ENCODE measurements around the gene OIT3. TPM values are rescaled to one million over a fixed set of nuclear protein-coding genes. Genes with fewer than 3 reads are reported as not detected.
A peak's percentile ranks its signal among the peaks of the same experiment; 100 is the strongest.

Gene OIT3
- polyA plus RNA-seq (ENCODE audit: insufficient read length in 4 of 4), result 1 to 10 TPM; 2.0 to 3.9 (median 2.8) TPM

DNA sequence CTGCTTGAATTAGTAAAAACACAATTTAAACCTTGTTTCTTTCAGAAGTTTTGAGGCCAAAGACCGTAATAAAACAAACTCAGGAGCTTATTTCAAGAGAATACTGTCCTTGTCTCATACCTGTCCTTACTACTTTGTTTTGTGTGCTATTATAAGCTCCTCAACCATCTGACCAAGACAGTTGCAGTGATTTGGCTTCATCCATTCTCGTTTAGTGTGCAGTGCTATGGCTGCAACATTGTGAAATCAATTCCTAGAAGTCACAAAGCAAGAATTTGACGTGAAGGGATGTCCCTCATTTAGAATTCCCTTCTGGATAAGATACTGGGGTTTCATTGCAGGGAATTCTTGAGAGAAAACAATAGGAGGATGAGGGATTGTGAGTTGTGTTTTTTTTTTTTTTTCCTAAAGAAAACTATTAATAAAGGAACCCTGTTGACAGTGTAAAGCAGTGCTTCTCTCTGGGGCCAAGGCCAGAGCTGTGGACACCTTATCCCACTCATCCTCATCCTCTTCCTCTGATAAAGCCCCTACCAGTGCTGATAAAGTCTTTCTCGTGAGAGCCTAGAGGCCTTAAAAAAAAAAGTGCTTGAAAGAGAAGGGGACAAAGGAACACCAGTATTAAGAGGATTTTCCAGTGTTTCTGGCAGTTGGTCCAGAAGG lies at the start of gene OIT3:
OIT3 (plus strand) TSS at position 604 of the 663 bp plus-strand sequence. CDS start 60 bp downstream, outside the sequence.
- no peak for DNase-seq (ENCODE audit: low read depth in 4 of 4, low spot score in 2 of 4)

DNA sequence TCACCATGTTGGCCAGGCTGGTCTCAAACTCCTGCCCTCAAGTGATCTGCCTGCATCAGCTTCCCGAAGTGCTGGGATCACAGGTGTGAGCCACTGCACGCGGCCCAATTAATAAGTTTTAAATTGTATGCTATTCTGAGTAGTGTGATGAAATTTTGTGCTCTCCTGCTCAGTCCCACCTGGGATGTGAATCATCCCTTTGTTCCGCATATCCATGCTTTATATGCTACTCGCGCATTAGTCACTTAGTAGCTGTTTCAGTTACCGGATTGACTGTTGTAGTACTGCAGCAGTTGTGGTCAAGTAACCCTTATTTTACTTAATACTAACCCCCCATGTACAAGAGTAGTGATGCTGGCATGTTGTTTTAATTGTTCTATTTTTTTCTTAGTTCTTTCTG lies 47.3 kb upstream of the OIT3 start:
- DNase-seq (ENCODE audit: low read depth in 4 of 4, low spot score in 2 of 4), result no peak

DNA sequence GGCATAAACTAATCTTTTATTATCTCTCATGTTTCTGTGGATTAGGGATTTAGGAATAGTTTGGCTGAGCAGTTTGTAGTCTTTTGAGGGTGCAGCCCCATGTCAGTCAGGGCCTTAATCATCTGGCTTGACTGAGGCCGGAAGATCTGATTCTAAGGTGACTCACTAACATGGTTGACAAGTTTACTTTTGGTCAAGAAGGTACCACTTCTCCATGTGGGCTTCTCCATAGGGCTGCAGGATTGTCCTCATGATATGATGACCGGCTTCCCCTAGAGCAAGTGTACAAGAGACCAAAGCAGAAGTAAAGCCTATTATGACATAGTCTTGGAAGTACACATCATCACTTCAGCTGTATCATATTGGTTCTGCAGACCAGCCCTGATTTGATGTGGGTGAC lies 45.9 kb upstream of the OIT3 start:
- no peak for DNase-seq (ENCODE audit: low read depth in 4 of 4, low spot score in 2 of 4)

DNA sequence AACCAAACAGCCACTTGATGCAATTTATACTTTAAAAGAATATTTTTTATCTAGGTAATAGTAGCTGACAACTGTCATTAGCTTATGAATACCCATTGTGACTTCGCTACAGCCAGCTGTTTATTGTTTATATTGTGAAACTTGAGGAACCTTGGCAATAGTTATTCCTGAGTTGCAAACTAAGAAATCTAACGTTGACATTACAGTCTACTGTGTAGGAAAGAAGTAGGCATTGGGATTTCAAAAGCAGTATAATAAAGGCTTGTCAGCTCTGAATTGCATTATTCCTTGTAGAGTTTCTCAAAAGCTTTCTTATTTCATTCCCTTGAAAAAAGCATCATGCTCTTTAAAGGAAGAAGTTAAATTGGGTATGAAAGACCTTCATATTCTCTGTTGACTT lies 42.7 kb upstream of the OIT3 start:
- DNase-seq (ENCODE audit: low read depth in 4 of 4, low spot score in 2 of 4), result no peak

DNA sequence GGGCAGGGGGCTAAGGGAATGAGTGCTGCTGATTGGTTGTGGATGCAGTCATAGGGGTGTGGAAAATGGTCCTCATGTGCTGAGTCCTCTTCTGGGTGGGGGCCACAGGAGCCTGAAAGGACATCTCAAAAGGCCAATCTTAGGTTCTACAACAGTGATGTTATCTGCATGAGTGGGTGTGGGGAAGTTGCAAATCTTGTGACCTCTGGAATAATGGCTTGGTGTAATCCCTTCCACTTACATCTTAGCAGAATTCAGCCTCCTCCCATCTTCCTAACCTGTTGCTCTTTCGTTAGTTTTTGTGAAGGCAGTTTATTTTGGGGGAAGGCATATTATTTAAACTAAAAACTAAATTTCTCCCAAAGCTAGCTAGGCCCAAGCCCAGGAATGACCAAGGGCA lies 42.0 kb upstream of the OIT3 start:
- DNase-seq (ENCODE audit: low read depth in 4 of 4, low spot score in 2 of 4), result no peak

DNA sequence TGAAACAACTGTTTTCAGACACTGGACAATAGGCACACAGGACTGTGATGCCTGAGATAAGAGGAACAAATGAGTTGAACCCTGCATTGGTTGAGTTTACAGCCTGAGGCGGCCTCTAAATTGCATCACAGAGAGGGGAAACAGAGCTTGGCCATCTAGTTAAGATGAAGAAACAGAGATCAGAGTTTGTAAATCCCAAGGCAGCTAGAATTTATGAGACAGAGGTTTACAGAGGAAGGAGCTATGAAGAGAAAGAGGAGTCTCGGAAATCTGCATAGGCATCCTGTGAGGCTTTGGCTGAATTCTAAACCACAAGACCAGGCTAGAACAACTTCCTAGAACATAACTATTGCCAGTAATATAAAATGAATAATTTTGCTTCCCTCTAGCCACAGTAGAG lies 41.0 kb upstream of the OIT3 start:
- DNase-seq (ENCODE audit: low read depth in 4 of 4, low spot score in 2 of 4), result no peak

DNA sequence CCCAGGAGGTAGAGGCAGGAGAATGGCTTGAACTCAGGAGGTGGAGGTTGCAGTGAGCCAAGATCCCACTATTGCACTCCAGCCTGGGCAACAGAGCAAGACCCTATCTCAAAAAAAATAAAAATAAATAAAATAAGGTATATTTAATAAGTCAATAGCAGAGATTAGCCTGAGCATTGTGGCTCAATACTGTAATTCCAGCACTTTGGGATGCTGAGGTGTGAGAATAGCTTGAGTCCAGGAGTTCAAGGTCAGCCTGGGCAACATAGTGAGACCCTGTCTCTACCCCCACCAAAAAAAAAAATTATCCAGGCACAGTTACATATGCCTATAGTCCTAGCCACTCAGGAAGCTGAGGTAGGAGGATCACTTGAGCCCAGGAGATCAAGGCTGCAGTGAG lies 38.4 kb upstream of the OIT3 start:
- no peak for DNase-seq (ENCODE audit: low read depth in 4 of 4, low spot score in 2 of 4)

DNA sequence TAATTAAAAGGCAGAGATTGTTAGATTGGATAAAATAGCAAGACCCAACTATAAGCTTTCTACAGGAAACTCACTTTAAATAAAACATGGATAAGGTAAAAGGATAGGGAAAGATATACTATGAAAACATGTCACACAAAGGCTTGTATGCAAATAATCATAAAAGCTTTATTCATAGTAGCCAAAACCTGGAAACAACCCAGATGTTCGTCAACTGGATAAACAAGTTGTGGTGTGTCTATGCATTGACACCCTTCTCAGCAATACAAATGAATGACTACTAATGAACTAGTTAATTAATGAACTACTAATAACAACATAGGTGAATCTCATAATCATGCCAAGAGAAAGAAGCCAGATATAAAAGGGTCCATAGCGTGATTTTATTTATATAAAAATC lies 37.7 kb upstream of the OIT3 start:
- no peak for DNase-seq (ENCODE audit: low read depth in 4 of 4, low spot score in 2 of 4)

DNA sequence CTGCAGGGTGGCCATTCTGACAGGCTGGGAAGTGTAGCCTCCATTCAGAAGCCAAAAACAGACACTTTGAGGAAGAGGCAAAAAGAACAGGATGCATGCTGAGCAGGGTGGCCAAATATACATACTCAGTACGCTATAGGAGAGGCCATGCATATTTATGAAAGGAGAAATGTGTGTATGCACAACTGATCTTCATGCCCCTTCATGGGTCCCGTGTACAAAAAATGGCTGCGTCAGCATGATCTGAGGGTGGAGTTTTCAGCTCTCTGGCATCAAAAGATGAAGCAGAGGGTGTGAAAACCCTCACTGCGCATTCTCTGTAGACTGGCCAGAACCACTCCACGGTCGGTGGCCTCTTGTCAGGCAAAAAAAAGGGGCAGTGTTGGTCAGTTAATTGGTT lies 35.5 kb upstream of the OIT3 start:
- DNase-seq (ENCODE audit: low read depth in 4 of 4, low spot score in 2 of 4), result no peak

DNA sequence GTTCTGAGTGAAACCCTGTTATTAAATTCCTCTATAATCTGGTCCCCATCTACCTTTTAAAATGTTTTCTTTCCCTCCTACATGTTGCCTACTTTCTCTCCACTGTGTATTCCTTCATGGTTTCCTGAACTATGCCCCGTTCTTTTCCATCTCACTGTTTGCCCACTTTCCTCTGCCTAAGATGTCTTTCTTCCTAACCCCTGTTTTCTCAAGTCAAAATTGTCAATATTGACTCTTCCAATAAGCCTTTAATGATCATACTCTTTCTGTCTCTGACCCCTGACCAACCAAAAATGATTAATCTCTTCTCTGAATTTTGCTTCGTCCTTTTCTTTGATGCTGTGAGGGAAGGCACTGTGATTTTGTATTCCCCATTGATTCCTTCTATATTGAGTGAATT lies 30.6 kb upstream of the OIT3 start:
- DNase-seq (ENCODE audit: low read depth in 4 of 4, low spot score in 2 of 4), result no peak

DNA sequence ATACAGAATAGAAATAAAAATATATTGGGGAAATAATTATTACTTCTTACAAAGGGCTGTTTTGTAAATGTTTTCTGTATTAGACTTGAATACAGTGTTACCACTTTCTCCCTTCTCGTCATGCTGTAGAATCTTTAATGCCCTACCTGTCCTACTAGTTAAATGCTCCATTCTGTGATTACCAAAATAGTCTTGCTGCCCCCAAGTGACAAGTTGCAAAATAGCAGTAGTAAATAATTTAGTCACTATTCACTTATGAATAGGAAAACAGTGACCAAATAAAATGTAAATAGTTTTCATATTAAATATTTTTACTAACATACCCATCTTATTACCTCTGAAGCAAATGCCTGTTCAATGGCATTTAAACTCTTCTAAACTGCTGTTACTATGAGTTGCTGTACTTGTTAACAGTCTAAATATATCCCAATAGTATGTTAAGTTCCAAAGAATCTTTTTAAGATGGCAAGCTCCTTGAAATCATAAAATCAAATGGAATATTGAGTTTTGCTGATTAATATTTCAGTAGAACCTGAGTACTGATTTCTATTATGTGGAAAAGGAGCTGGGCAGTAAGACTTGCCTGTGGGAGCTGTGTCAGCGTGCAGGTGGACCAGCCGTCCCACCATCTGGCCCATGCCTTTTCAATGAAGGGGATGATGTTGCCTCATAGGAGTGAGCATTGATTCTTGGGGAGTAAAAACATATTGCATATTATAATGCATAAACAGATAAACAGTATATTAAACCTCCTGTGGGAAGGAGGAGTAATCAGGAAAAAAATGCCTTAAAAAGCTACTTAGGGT lies 18.1 kb upstream of the OIT3 start:
- peak in 2 of 4 donors; percentile 4 to 12 for DNase-seq (ENCODE audit: low read depth in 4 of 4, low spot score in 2 of 4)

DNA sequence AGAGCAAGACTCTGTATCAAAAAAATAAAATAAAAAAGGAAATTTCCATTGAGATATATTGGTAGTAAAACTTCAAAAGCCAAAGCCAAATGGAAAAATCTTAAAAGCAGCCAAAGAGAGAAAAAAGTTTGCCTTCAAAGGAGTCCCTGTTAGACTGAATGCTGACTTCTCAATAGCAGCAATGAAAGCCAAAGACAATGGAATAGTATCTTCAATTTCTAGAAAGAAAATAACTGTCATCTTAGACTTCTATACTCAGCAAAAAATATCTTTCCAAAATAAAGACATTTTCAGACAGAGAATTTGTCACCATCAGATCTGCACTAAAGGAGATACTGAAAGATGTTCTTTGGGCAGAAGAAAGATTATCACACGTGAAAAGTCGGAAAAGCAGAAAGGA lies 14.3 kb upstream of the OIT3 start:
- DNase-seq (ENCODE audit: low read depth in 4 of 4, low spot score in 2 of 4), result no peak

DNA sequence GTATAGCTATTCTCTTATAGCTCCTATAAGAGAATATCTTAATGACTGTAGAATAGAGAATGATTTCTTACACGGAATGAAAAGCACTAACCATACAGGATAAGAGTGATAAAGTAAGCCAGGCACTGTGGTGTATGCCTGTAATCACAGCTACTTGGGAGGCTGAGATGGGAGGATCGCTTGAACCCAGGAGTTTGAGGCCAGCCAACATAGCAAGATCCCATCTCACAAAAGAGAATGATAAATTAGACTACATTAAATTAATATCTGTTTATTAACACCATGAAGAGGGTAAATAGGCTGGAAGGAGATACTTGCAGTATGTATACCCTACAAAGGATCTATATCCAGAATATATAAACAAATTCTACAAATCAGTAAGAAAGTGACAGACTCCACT lies 12.2 kb upstream of the OIT3 start:
- DNase-seq (ENCODE audit: low read depth in 4 of 4, low spot score in 2 of 4), result no peak

DNA sequence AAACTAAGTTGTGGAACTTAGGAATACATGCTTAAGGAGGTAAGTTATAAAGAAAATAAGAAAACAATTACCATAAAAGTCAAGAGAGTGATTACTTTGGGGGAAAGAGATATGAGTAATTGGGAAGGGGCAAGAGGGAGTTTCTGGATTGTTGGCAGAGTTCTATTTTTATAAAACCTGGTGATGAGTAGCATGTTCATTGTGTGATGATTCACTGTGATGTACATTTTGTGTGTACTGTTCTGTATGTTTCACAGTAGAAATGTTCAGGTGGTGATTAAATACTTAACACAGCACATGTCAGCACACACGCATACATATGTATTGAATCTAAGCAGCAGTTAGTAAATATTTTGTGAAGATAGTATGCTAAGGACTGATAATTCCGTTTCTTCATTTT lies 9.7 kb upstream of the OIT3 start:
- DNase-seq (ENCODE audit: low read depth in 4 of 4, low spot score in 2 of 4), result no peak

DNA sequence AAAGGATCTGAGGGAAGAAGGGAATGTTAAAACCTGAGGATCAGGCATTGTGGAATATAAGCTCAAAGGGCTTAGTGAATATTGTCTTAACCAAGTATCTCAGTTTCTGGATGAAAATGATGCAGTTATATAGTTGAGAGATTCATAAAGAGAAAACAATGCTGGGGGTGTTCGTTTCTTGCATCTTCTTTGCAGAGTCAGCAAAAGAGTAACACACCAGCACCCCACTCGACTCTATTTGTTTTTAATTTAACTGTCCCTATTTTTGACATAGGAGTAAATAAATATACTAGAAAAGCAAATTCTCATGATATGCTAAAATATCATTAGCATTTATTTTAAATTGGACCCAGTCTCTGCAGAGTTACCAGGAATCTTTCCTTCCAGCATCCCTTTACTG lies 7.6 kb upstream of the OIT3 start:
- DNase-seq (ENCODE audit: low read depth in 4 of 4, low spot score in 2 of 4), result no peak

DNA sequence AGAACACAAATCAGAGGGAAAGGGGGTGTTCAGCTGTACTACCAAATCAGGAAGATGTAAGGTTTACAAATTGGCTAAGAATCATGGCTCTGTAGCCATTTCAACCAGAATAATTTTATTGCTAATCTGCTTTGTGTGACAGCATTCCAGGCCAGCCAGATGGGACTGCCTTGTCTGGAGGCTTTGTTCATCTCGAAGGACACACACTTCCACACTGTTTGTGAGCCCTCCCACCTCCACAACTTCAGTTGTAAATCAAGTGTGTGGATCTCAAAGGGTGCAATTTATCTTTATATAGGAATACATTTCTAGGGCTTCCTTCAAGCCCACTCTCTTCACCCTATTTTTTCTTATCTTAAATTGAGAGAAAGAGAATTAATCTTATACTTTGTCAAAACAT lies 6.9 kb upstream of the OIT3 start:
- DNase-seq (ENCODE audit: low read depth in 4 of 4, low spot score in 2 of 4), result no peak

DNA sequence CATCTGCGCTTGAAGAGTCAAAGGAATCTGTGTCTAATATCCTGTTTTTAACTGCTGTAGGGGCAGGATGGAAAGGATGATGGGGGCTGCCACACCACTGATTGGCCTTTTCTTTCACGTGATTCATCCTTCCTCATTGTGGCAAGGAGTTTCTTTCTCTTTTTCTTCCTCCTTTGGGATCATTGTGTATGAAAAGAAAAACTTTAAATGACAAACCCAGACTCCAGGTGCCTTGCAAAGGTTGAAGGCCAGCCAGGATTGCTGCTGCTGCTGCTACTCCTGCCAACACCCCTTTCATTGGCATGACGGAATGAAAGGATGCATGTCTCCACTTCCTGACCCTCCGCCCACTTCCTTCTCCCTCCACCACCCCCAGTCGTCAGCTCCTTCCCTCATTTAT lies 6.5 kb upstream of the OIT3 start:
- DNase-seq (ENCODE audit: low read depth in 4 of 4, low spot score in 2 of 4), result no peak

DNA sequence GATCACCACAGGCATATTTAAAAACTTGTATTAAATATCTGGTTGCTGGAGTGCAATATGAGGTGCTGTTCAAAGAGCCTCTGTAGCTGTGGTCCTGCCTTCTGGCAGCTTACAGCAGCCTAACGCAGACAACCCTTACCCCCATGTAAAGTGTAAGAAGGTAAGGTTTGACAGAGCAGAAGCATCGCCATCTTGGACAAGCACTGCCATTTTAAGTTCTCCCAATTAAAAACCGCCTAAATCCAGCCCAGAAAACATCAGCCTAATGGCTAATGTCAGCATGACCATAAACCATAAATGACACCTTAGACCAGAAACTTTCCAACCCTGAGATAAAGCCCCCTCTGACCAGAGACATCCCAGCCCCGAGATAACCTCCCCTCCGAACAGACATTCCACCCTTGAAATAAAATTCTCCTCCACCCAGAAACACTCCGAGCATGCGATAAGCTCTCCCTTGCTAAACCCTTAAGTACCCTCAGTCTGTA lies 5.3 kb upstream of the OIT3 start:
- DNase-seq (ENCODE audit: low read depth in 4 of 4, low spot score in 2 of 4), result no peak

DNA sequence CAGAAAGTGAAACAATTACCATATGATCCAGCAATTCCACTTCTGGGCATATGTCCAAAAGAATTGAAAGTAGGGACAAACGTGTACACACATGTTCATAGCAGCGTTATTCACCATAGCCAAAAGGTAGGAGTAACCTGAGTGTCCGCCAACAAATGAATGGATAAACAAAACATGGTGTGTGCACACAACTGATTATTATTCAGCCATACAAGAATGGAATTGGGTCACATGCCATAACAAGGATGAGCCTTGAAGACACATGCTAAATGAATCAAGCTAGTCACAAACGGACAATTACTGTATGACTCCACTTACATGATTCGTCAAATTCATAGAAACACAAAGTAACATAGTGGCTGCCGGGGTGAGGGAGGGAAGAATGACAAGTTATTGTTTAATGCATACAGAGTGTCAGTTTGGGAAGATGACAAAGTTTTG lies 4.1 kb upstream of the OIT3 start:
- no peak for DNase-seq (ENCODE audit: low read depth in 4 of 4, low spot score in 2 of 4)

DNA sequence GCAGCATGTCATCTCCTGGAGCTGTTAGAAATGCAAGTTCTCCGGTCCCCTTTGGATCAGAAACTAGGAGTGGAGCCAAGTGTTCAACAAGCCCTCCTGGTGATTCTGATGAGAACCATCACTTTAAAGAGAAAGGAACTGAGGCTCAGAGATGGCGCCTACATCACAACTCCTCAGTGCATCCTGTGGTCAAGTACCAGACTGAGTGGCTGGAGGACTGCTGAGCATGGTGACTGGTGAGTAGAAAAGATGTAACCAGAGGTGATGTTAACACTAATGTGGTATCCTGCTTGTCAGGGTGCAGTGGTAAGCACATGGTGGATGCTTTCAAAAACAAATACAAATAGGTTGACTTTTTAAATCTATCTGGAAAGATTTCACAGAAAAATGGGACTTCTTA lies 3.5 kb upstream of the OIT3 start:
- DNase-seq (ENCODE audit: low read depth in 4 of 4, low spot score in 2 of 4), result no peak

DNA sequence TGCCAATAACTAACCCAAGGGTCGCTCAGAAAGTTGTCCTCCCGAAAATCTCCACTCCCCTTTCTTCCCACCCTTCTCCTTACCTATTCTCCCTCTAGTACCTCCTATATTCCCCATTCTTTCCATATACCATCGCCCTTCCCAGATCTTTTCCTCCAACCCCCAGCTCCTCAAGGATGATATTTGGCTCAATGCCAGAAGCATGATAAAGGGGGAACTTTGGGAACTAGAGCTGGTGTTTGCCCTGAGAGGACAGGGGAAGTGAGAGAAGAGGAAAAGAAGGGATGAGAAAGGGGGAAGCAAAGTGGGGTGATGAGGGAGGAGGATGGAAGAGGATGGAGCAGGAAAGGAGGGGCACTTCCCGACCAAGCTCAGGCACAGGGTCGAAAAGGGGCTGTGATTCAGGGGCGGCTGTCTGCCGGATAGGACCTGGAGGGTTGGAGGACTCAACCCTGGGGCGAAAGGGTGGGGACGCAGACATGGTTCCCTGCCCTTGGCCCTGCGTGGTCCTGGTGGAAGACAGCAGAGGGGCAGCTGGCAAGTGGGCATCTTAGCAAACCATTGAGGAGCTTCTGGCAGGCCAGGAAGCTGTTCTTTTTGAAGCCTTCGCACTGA lies 1.8 kb downstream of the OIT3 start:
- no peak for DNase-seq (ENCODE audit: low read depth in 4 of 4, low spot score in 2 of 4)

DNA sequence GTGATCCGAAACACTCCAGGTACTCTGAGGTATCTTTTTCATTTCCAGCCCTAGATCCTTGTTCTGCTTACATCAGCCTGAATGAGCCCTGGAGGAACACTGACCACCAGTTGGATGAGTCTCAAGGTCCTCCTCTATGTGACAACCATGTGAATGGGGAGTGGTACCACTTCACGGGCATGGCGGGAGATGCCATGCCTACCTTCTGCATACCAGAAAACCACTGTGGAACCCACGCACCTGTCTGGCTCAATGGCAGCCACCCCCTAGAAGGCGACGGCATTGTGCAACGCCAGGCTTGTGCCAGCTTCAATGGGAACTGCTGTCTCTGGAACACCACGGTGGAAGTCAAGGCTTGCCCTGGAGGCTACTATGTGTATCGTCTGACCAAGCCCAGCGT lies 5.1 kb downstream of the OIT3 start:
- DNase-seq (ENCODE audit: low read depth in 4 of 4, low spot score in 2 of 4), result no peak

Data from left renal cortex interstitium (tissue), 4 donors.